IMR-90 (cell line): Measurements from ENCODE around the gene PXYLP1. TPM values are rescaled to one million over a fixed set of nuclear protein-coding genes. Genes with fewer than 3 reads are reported as not detected.

Source experiments
- ATAC-seq: fragments of 200-7000 bp; cut with Tn5 transposase; 2 replicates; pipeline ENCODE4 v1.9.1; 2020; ENCODE audit warnings: low read depth, mild to moderate bottlenecking, moderate library complexity
- BruUV-seq: library from RNA; stranded (reverse); fragments of 400-500 nt; replicated peaks from 2 replicates; lab custom pipeline; 2021; lab: Mats Ljungman, UMichigan
- CTCF ChIA-PET: fragments of 300-600 bp; formaldehyde crosslinking; extraction: SDS; loops from one replicate; lab custom pipeline; 2021; ENCODE audit warnings: antibody characterized with exemption; lab: Yijun Ruan, JAX
- POLR2A ChIA-PET: fragments of 300-600 bp; sonication (Branson Sonifier 250); formaldehyde crosslinking; loops from one replicate; lab custom pipeline; 2022; ENCODE audit warnings: antibody characterized with exemption; ENCODE audit not compliant: unreplicated experiment; lab: Charles Lee
- DNase-seq: peaks from one replicate; pipeline ENCODE4 v3.0.0; 2013
- H2AFZ ChIP-seq: replicated peaks from 2 replicates; pipeline ENCODE3; 2013; ENCODE audit warnings: low read length, mild to moderate bottlenecking; ENCODE audit not compliant: poor library complexity
- H2AK5ac ChIP-seq: 2 replicates; pipeline ENCODE4 v1.6.1; 2013; ENCODE audit warnings: low read depth, low read length, inconsistent platforms
- H2AK9ac ChIP-seq: replicated peaks from 2 replicates; pipeline ENCODE3; 2013; ENCODE audit warnings: mild to moderate bottlenecking, low read depth, low read length, moderate library complexity; ENCODE audit not compliant: poor library complexity
- H2BK120ac ChIP-seq: 2 replicates; pipeline ENCODE4 v1.6.1; 2013; ENCODE audit warnings: low read depth, low read length, inconsistent platforms
- H2BK15ac ChIP-seq: 3 replicates; pipeline ENCODE4 v1.6.1; 2013; ENCODE audit warnings: low read depth, low read length, inconsistent platforms
- H2BK20ac ChIP-seq: 2 replicates; pipeline ENCODE4 v1.6.1; 2013; ENCODE audit warnings: low read depth, mild to moderate bottlenecking, inconsistent platforms, low read length, moderate library complexity
- H2BK5ac ChIP-seq: 2 replicates; pipeline ENCODE4 v1.6.1; 2013; ENCODE audit warnings: mild to moderate bottlenecking, low read depth, low read length, inconsistent platforms; ENCODE audit not compliant: poor library complexity, severe bottlenecking
- H3K14ac ChIP-seq: replicated peaks from 2 replicates; pipeline ENCODE4 v1.6.1; 2013; ENCODE audit warnings: low read depth, low read length, inconsistent platforms
- H3K18ac ChIP-seq: 2 replicates; pipeline ENCODE4 v1.6.1; 2013; ENCODE audit warnings: low read depth, low read length, control low read depth
- H3K23ac ChIP-seq: 2 replicates; pipeline ENCODE4 v1.6.1; 2013; ENCODE audit warnings: low read depth, low read length, inconsistent platforms
- H3K27ac ChIP-seq: 2 replicates; pipeline ENCODE4 v1.5.1; 2013; ENCODE audit warnings: mild to moderate bottlenecking, control low read depth, low read length; ENCODE audit not compliant: insufficient read depth
- H3K27me3 ChIP-seq: 2 replicates; pipeline ENCODE4 v1.6.1; 2013; ENCODE audit warnings: low read length; ENCODE audit not compliant: control insufficient read depth, insufficient read depth
- H3K36me3 ChIP-seq: 2 replicates; pipeline ENCODE4 v1.6.1; 2013; ENCODE audit warnings: low read length, mixed read lengths; ENCODE audit not compliant: control insufficient read depth, insufficient read depth
- H3K4ac ChIP-seq: 2 replicates; pipeline ENCODE4 v1.6.1; 2013; ENCODE audit warnings: low read depth, low read length, inconsistent platforms
- H3K4me1 ChIP-seq: 2 replicates; pipeline ENCODE4 v1.6.1; 2013; ENCODE audit warnings: low read length, mixed read lengths; ENCODE audit not compliant: control insufficient read depth, insufficient read depth
- H3K4me2 ChIP-seq: 2 replicates; pipeline ENCODE4 v1.6.1; 2013; ENCODE audit warnings: low read depth, mild to moderate bottlenecking, control low read depth, low read length, moderate library complexity
- H3K4me3 ChIP-seq: 2 replicates; pipeline ENCODE4 v1.5.1; 2013; ENCODE audit warnings: low read depth, mild to moderate bottlenecking, control low read depth, low read length, moderate library complexity; ENCODE audit not compliant: insufficient read depth
- H3K56ac ChIP-seq: 2 replicates; pipeline ENCODE4 v1.6.1; 2013; ENCODE audit warnings: low read length, inconsistent platforms; ENCODE audit not compliant: insufficient read depth; ENCODE audit errors: extremely low read depth
- H3K79me1 ChIP-seq, 2 experiments: 2 replicates each; pipeline ENCODE4 v1.6.1; 2013; ENCODE audit warnings: low read length in 2 of 2, inconsistent platforms in 1 of 2, low read depth in 1 of 2
- H3K9ac ChIP-seq: 2 replicates; pipeline ENCODE4 v1.6.1; 2013; ENCODE audit warnings: low read depth, low read length, control low read depth
- H3K9me1 ChIP-seq: 2 replicates; pipeline ENCODE4 v1.6.1; 2013; ENCODE audit warnings: low read length, inconsistent platforms; ENCODE audit not compliant: insufficient read depth
- H3K9me3 ChIP-seq: 2 replicates; pipeline ENCODE4 v1.6.1; 2013; ENCODE audit warnings: low read length; ENCODE audit not compliant: control insufficient read depth, insufficient read depth
- H4K20me1 ChIP-seq: 2 replicates; pipeline ENCODE4 v1.6.1; 2013; ENCODE audit warnings: low read length, inconsistent platforms; ENCODE audit not compliant: insufficient read depth
- H4K5ac ChIP-seq: 2 replicates; pipeline ENCODE4 v1.6.1; 2013; ENCODE audit warnings: mild to moderate bottlenecking, low read depth, low read length, control low read depth
- H4K8ac ChIP-seq, 2 experiments: 2 replicates each; pipeline ENCODE4 v1.6.1; 2013; ENCODE audit warnings: low read depth in 2 of 2, low read length in 2 of 2, control low read depth in 1 of 2, inconsistent platforms in 1 of 2
- H4K91ac ChIP-seq: 2 replicates; pipeline ENCODE4 v1.6.1; 2013; ENCODE audit warnings: low read depth, low read length, inconsistent platforms; ENCODE audit not compliant: insufficient read depth
- BHLHE40 ChIP-seq: fragments of 150-350 bp; IDR thresholded peaks from 2 replicates; pipeline ENCODE4 v1.6.1; 2016; ENCODE audit warnings: mild to moderate bottlenecking, low read depth, low read length
- CEBPB ChIP-seq: IDR thresholded peaks from 2 replicates; pipeline ENCODE4 v1.6.1; 2012; ENCODE audit warnings: low read depth, low read length, improper control_type of control experiment
- FOS ChIP-seq: fragments of 150-350 bp; IDR thresholded peaks from 2 replicates; pipeline ENCODE4 v1.6.1; 2016; ENCODE audit warnings: low read depth, low read length
- MAFK ChIP-seq: IDR thresholded peaks from 2 replicates; pipeline ENCODE4 v1.6.1; 2012; ENCODE audit warnings: low read depth, low read length, improper control_type of control experiment
- MAZ ChIP-seq: IDR thresholded peaks from 2 replicates; pipeline ENCODE4 v1.6.1; 2012; ENCODE audit warnings: low read depth, mild to moderate bottlenecking, low read length, improper control_type of control experiment, moderate library complexity, borderline replicate concordance
- MXI1 ChIP-seq: IDR thresholded peaks from 2 replicates; pipeline ENCODE4 v1.6.1; 2012; ENCODE audit warnings: low read depth, mild to moderate bottlenecking, low read length, moderate library complexity, borderline replicate concordance
- NFE2L2 ChIP-seq: fragments of 150-350 bp; IDR thresholded peaks from 2 replicates; pipeline ENCODE4 v1.6.1; 2016; ENCODE audit warnings: low read depth, mild to moderate bottlenecking, low read length
- POLR2A ChIP-seq: IDR thresholded peaks from 2 replicates; pipeline ENCODE4 v1.6.1; 2012; ENCODE audit warnings: mild to moderate bottlenecking, low read depth, low read length
- RAD21 ChIP-seq: IDR thresholded peaks from 2 replicates; pipeline ENCODE4 v1.6.1; 2012; ENCODE audit warnings: low read length, improper control_type of control experiment
- RCOR1 ChIP-seq: IDR thresholded peaks from 2 replicates; pipeline ENCODE4 v1.6.1; 2012; ENCODE audit warnings: mild to moderate bottlenecking, low read length, improper control_type of control experiment; ENCODE audit not compliant: insufficient replicate concordance
- SMC3 ChIP-seq: fragments of 150-350 bp; IDR thresholded peaks from 2 replicates; pipeline ENCODE4 v1.6.1; 2016; ENCODE audit warnings: low read depth, mild to moderate bottlenecking, antibody characterized with exemption, low read length, moderate library complexity
- WGBS, 2 experiments: methylation state at CpG; one replicate each; pipeline versions ENCODE4 v1.1.5 to v1.1.7; 2013; ENCODE audit warnings: missing lambda C conversion rate in 2 of 2; ENCODE audit not compliant: insufficient read length in 1 of 2; ENCODE audit errors: extremely low coverage in 2 of 2; 5-methylcytosine and 5-hydroxymethylcytosine counted together
- dilution Hi-C: fragments of 300-500 bp; cut with HindIII; formaldehyde crosslinking; loops from one replicate; pipeline ENCODE4 v1.14.3; 2018; ENCODE audit warnings: low sequenced_read_pairs; ENCODE audit not compliant: unreplicated experiment
- in situ Hi-C: fragments of 300-500 bp; cut with MboI; formaldehyde crosslinking; loops from 3 replicates; pipeline ENCODE4 v1.14.3; 2019; ENCODE audit warnings: low sequenced_read_pairs, inconsistent platforms, mixed read lengths
- intact Hi-C: fragments of 100-400 bp; cut with micrococcal nuclease; formaldehyde crosslinking; loops from 2 replicates; pipeline ENCODE4 v1.10.0; 2022
- polyA plus RNA-seq, 3 experiments: library from polyadenylated mRNA; depleted of rRNA; stranded (reverse); fragments of >200 nt; gene quantifications; 2 replicates each; pipeline ENCODE4 v1.2.3, GENCODE V29; 2012; ENCODE audit warnings: low replicate concordance in 1 of 3
- total RNA-seq: library from RNA; depleted of rRNA; stranded (reverse); fragments of >200 nt; gene quantifications from 2 replicates; pipeline ENCODE4 v1.2.3, GENCODE V29; 2012
- TF ChIP-seq, protein P1 (sequence below): fragments of 150-350 bp; IDR thresholded peaks from 2 replicates; pipeline ENCODE4 v1.6.1; 2017; ENCODE audit warnings: mild to moderate bottlenecking, antibody characterized with exemption, low read length, low read depth
- TF ChIP-seq, protein P2 (sequence below): conservative IDR thresholded peaks from 2 replicates; pipeline ENCODE4 v1.5.1; 2012; ENCODE audit warnings: mild to moderate bottlenecking, low read depth, low read length, improper control_type of control experiment
- TF ChIP-seq, protein P3 (sequence below): fragments of 150-350 bp; IDR thresholded peaks from 2 replicates; pipeline ENCODE4 v1.6.1; 2016; ENCODE audit warnings: low read depth, mild to moderate bottlenecking, low read length, moderate library complexity, borderline replicate concordance

The PXYLP1 gene
- total and polyA plus RNA-seq, 2 of the 4 experiments (the other 2 are of a cell fraction): 11.7 to 15.6 TPM

DNA sequence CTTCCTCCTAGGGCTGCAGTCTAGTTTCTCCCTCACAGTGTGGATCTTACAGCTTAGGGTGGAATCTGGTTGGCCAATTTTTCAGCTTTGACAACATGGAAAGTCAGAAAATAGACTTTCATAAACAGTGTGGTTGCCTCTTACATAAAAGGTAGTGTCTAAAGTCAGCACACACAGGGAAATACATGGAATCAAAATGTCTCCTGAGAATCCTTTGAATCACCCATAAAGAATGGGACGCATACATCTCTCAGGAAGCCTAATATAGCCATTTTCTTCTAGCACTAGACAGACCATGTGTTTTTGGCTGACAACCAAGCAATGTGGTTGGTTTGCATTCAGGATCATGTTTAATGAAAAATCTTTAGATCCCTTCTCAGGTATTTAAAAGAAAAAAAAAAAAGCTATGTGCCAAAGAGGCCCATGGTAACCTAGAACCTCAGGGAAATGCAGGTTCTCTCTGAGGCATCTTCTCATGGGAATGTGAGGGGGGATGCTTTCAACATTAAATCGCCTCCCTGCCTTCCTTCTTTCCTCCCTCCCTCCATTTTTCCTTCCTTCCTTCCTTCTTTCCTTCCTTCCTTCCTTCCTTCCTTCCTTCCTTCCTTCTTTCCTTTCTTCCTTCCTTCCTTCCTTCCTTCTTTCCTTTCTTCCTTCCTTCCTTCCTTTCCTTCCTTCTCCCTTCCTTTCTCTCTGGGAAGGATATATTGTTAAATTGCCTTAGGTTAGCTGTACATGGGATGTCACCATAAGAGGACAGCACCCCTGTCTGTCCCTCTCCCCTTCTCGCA is 102.4 kb downstream of the PXYLP1 start:
- ChIA-PET CTCF (interaction anchor here (1.2 to 1.6 kb wide), 2 partner anchors 118 to 121 kb away, joined by 4 read pairs; no protein-coding TSS in a partner anchor), POLR2A (interaction anchor here (0.6 kb wide), 1 partner anchor 32 kb away, joined by 3 read pairs; no protein-coding TSS in a partner anchor)
- peak overlapping the region; percentile 98 for H3K14ac ChIP-seq
- H2AK9ac ChIP-seq: peak overlapping the region; percentile 58
- intact Hi-C loops: no loop called here
- no peaks in the 10 kb centered on the region for H4K20me1 ChIP-seq
- peak overlapping the region; percentile 68 for H3K27ac ChIP-seq
- H3K27me3 ChIP-seq: no peaks in the 10 kb centered on the region
- H3K36me3 ChIP-seq: no peaks in the 10 kb centered on the region
- in situ Hi-C loops: loop anchor here (25.0 kb wide), 1 partner anchor 553 kb away; the partner anchor contains the start of gene ATP1B3
- peak overlapping the region; percentile 88; the same call in 1 of the 2 replicates for H3K56ac ChIP-seq
- no TSS peak for BruUV-seq
- H3K9me1 ChIP-seq: peaks cover 44% of the 10 kb centered on the region
- no peaks in the 10 kb centered on the region for H3K9me3 ChIP-seq
- peak overlapping the region; percentile 18 for H2AFZ ChIP-seq
- H3K4me3 ChIP-seq: no peak overlapping the region
- peaks cover 38% of the 10 kb centered on the region for H3K4me1 ChIP-seq
- ATAC-seq (no peak; the same call in 1 of the 2 replicates), DNase-seq (peak; percentile 78)
- peak overlapping the region; percentile 99 for H2BK120ac ChIP-seq
- no CpG with 5 or more reads among the region's 3 CpGs for WGBS, 2 experiments
- H2AK5ac ChIP-seq: peak overlapping the region; percentile 99
- peak overlapping the region; percentile 97 for H4K91ac ChIP-seq
- dilution Hi-C loops: no loop called here
- H2BK15ac ChIP-seq: peak overlapping the region; percentile 86
- peak overlapping the region; percentile 95 for H4K8ac ChIP-seq
- peak overlapping the region; percentile 99 for H2BK5ac ChIP-seq
- H2BK20ac ChIP-seq: peak overlapping the region; percentile 98
- peak overlapping the region; percentile 98 for H3K4ac ChIP-seq
- H3K4me2 ChIP-seq: no peak overlapping the region
- H3K23ac ChIP-seq: peak overlapping the region; percentile 87
- no peak overlapping the region; the same call in 1 of the 2 replicates for H3K9ac ChIP-seq
- peak overlapping the region; percentile 93 for H4K5ac ChIP-seq
- peaks cover 0 to 33% of the 10 kb centered on the region in 2 experiments; a peak in 3 of 4 replicates for H3K79me1 ChIP-seq
- H3K18ac ChIP-seq: peak overlapping the region; percentile 83; the same call in 1 of the 2 replicates
- no peak for TF ChIP-seq MAZ
- no peak for TF ChIP-seq NFE2L2
- no peak for TF ChIP-seq BHLHE40
- TF ChIP-seq RAD21: no peak
- no peak for TF ChIP-seq SMC3
- TF ChIP-seq, protein P1, sequence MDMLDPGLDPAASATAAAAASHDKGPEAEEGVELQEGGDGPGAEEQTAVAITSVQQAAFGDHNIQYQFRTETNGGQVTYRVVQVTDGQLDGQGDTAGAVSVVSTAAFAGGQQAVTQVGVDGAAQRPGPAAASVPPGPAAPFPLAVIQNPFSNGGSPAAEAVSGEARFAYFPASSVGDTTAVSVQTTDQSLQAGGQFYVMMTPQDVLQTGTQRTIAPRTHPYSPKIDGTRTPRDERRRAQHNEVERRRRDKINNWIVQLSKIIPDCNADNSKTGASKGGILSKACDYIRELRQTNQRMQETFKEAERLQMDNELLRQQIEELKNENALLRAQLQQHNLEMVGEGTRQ: no peak
- no peak for TF ChIP-seq FOS
- TF ChIP-seq, protein P2, sequence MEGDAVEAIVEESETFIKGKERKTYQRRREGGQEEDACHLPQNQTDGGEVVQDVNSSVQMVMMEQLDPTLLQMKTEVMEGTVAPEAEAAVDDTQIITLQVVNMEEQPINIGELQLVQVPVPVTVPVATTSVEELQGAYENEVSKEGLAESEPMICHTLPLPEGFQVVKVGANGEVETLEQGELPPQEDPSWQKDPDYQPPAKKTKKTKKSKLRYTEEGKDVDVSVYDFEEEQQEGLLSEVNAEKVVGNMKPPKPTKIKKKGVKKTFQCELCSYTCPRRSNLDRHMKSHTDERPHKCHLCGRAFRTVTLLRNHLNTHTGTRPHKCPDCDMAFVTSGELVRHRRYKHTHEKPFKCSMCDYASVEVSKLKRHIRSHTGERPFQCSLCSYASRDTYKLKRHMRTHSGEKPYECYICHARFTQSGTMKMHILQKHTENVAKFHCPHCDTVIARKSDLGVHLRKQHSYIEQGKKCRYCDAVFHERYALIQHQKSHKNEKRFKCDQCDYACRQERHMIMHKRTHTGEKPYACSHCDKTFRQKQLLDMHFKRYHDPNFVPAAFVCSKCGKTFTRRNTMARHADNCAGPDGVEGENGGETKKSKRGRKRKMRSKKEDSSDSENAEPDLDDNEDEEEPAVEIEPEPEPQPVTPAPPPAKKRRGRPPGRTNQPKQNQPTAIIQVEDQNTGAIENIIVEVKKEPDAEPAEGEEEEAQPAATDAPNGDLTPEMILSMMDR: no peak
- TF ChIP-seq RCOR1: no peak
- no peak for TF ChIP-seq CEBPB
- TF ChIP-seq, protein P3, sequence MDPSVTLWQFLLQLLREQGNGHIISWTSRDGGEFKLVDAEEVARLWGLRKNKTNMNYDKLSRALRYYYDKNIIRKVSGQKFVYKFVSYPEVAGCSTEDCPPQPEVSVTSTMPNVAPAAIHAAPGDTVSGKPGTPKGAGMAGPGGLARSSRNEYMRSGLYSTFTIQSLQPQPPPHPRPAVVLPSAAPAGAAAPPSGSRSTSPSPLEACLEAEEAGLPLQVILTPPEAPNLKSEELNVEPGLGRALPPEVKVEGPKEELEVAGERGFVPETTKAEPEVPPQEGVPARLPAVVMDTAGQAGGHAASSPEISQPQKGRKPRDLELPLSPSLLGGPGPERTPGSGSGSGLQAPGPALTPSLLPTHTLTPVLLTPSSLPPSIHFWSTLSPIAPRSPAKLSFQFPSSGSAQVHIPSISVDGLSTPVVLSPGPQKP: no peak
- TF ChIP-seq MAFK: no peak
- TF ChIP-seq MXI1: no peak
- TF ChIP-seq POLR2A: no peak
